H1 (cell line): ENCODE results near the gene GMEB1. TPM values are rescaled to one million over a fixed set of nuclear protein-coding genes. Genes with fewer than 3 reads are reported as not detected.

Experiments
- ATF3 ChIP-seq: IDR thresholded peaks from 2 replicates; pipeline ENCODE4 v1.6.1; 2011; ENCODE audit warnings: low read depth, mild to moderate bottlenecking, low read length; ENCODE audit not compliant: insufficient read depth
- NANOG ChIP-seq: IDR thresholded peaks from 2 replicates; pipeline ENCODE4 v1.6.1; 2011; ENCODE audit warnings: low read length, low read depth, mild to moderate bottlenecking, inconsistent platforms; ENCODE audit not compliant: insufficient read depth, poor library complexity, severe bottlenecking
- SRF ChIP-seq: IDR thresholded peaks from 2 replicates; pipeline ENCODE4 v1.6.1; 2011; ENCODE audit warnings: mild to moderate bottlenecking, low read depth, low read length, moderate library complexity
- polyA plus RNA-seq, 7 experiments: library from polyadenylated mRNA; depleted of rRNA in 3 of 7; stranded (reverse) in 5 of 7; unstranded in 2 of 7; fragments of >200 nt in 5 of 7; fragments of 200-250 nt in 2 of 7; gene quantifications; 1 replicate in 5 of 7; 2 replicates in 1 of 7; 4 replicates in 1 of 7; pipeline versions ENCODE4 v1.2.1 to v1.2.3, GENCODE V29; 2011 to 2013; ENCODE audit warnings: missing spikeins in 2 of 7, mixed read lengths in 2 of 7
- small RNA-seq: library from polyadenylated mRNA; stranded (forward); fragments of <200 nt; extraction: miRNeasy Mini kit (QIAGEN cat#:217004); gene quantifications from one replicate; pipeline ENCODE3, GENCODE V24; 2013; ENCODE audit not compliant: insufficient read depth
- total RNA-seq: library from RNA; stranded (reverse); fragmentation: NEBNext Ultra II Directional; extraction: Animal tissue kit (Norgen Biotek cat#: 25700); gene quantifications from 2 replicates; pipeline ENCODE4 v1.2.1, GENCODE V29; 2021

GMEB1 gene
- total and polyA plus RNA-seq, 2 of the 8 experiments (the other 6 are each of a cell fraction or from before 2014, with no cell fraction given): 13.3 to 26.2 TPM

DNA sequence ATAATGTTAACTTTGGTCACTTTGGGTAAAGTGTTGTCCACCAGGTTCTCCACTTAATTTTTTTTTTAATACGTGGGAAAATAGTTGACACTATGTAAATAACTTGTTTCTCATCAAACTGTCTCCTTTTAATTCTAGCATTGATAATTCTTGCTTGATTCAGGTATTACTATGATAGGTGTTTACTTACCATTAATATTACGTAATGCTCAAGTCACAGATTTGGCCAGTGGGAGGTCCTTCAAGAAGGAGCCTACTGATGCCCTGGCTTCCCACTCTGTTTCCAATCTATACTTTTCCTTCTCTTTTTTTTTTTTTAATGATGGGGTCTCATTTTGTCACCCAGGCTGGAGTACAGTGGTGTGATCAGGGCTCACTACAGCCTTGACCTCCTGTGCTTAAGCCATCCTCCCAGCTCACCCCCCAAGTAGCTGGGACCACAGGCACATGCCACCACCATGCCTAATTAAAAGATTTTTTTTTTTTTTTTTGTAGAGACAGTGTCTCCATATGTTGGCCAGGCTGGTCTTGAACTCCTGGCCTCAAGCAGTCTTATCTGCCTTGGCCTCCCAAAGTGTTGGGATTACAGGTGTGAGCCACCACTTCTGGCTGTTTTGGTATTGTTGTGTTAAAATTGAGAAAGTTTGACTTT is 98.1 kb downstream of the GMEB1 start (continued):
- no peak for TF ChIP-seq NANOG
- TF ChIP-seq SRF: no peak
- no peak for TF ChIP-seq ATF3
- TF ChIP-seq, all 59 proteins: peak for 0

Small RNA genes lying within 50 kb of the gene (small RNA-seq; reads per million reads assigned to genes)
- not detected for gene RF00422
- not detected for gene RNU11

Other genes with a start within 250 kb of the GMEB1 start
- 98.4 and 101 TPM in 2 replicates for gene RCC1, start 162.7 kb upstream of the GMEB1 start, total RNA-seq
- gene RCC1, start 162.7 kb upstream of the GMEB1 start, polyA plus RNA-seq (2011; rRNA removed): 48.5 and 66.4 TPM in 2 replicates
- gene TRNAU1AP, start 115.7 kb upstream of the GMEB1 start, total RNA-seq: 30.8 and 35.2 TPM in 2 replicates
- 22.9 and 37.1 TPM in 2 replicates for gene TRNAU1AP, start 115.7 kb upstream of the GMEB1 start, polyA plus RNA-seq (2011; rRNA removed)
- 12.5 and 13.6 TPM in 2 replicates for gene RAB42, start 76.5 kb upstream of the GMEB1 start, total RNA-seq
- 15.1 and 16.6 TPM in 2 replicates for gene RAB42, start 76.5 kb upstream of the GMEB1 start, polyA plus RNA-seq (2011; rRNA removed)
- 23.7 and 27.2 TPM in 2 replicates for gene TAF12, start 25.7 kb upstream of the GMEB1 start, total RNA-seq
- gene TAF12, start 25.7 kb upstream of the GMEB1 start, polyA plus RNA-seq (2011; rRNA removed): 16.3 and 25.1 TPM in 2 replicates
- gene RNU11, start 20.2 kb upstream of the GMEB1 start, total RNA-seq: not detected in 2 replicates
- gene RNU11, start 20.2 kb upstream of the GMEB1 start, polyA plus RNA-seq (2011; rRNA removed): not detected in 2 replicates
- gene YTHDF2, start 68.2 kb downstream of the GMEB1 start, total RNA-seq: 159 and 164 TPM in 2 replicates
- 101 and 128 TPM in 2 replicates for gene YTHDF2, start 68.2 kb downstream of the GMEB1 start, polyA plus RNA-seq (2011; rRNA removed)
- gene OPRD1, start 143.4 kb downstream of the GMEB1 start, total RNA-seq: 3.3 and 3.7 TPM in 2 replicates
- gene OPRD1, start 143.4 kb downstream of the GMEB1 start, polyA plus RNA-seq (2011; rRNA removed): 2.5 and 2.6 TPM in 2 replicates
- gene EPB41, start 245.8 kb downstream of the GMEB1 start, total RNA-seq: 106 and 109 TPM in 2 replicates
- 35.5 and 36.7 TPM in 2 replicates for gene EPB41, start 245.8 kb downstream of the GMEB1 start, polyA plus RNA-seq (2011; rRNA removed)